Thymus (tissue), 11 donors: ENCODE measurements around the gene SLC6A6. TPM values are rescaled to one million over a fixed set of nuclear protein-coding genes. Genes with fewer than 3 reads are reported as not detected.

Experiments used
- DNase-seq, 9 donors: peaks; one replicate each; pipeline ENCODE4 v3.0.0-alpha.2; 2013; ENCODE audit warnings: low spot score in 9 of 9, low read depth in 6 of 9, missing footprints in 1 of 9
- H3K27ac ChIP-seq, 2 donors: one replicate each; pipeline ENCODE4 v1.5.1; 2013; ENCODE audit warnings: control low read depth in 1 of 2, low read depth in 1 of 2, low read length in 1 of 2, mild to moderate bottlenecking in 1 of 2, moderate library complexity in 1 of 2
- H3K27me3 ChIP-seq, 2 donors: one replicate each; pipeline ENCODE4 v1.5.1; 2013; ENCODE audit warnings: low read length in 1 of 2; ENCODE audit not compliant: control insufficient read depth in 2 of 2, insufficient read depth in 1 of 2
- H3K36me3 ChIP-seq, 2 donors: one replicate each; pipeline ENCODE4 v1.5.1; 2013; ENCODE audit warnings: low read length in 1 of 2, mild to moderate bottlenecking in 1 of 2, moderate library complexity in 1 of 2; ENCODE audit not compliant: control insufficient read depth in 2 of 2, insufficient read depth in 2 of 2
- H3K4me1 ChIP-seq, 2 donors: one replicate each; pipeline ENCODE4 v1.5.1; 2013; ENCODE audit warnings: low read length in 2 of 2; ENCODE audit not compliant: control insufficient read depth in 2 of 2, insufficient read depth in 2 of 2
- H3K4me3 ChIP-seq, 2 donors: one replicate each; pipeline ENCODE4 v1.5.1; 2013; ENCODE audit warnings: low read length in 2 of 2, control low read depth in 1 of 2, mild to moderate bottlenecking in 1 of 2
- H3K9me3 ChIP-seq, 2 donors: one replicate each; pipeline ENCODE4 v1.5.1; 2013; ENCODE audit warnings: low read length in 1 of 2, mild to moderate bottlenecking in 1 of 2; ENCODE audit not compliant: control insufficient read depth in 2 of 2, insufficient read depth in 1 of 2
- WGBS: extraction: QIAGEN DNeasy Blood & Tissue Kit; methylation state at CpG from one replicate; pipeline ENCODE4 v1.1.7; 2013; 5-methylcytosine and 5-hydroxymethylcytosine counted together
- polyA plus RNA-seq: library from polyadenylated mRNA; stranded (reverse); fragments of 200-250 nt; gene quantifications from one replicate; pipeline ENCODE4 v1.2.3, GENCODE V29; 2013
- total RNA-seq: library from RNA; stranded (reverse); fragments of 120-200 nt; gene quantifications from one replicate; pipeline ENCODE4 v1.2.4, GENCODE V29; 2013
- donor health status: healthy.

Gene SLC6A6
- total and polyA plus RNA-seq, 2 donors = 5.2 to 8.2 TPM

- no peak overlapping the region for H3K27ac ChIP-seq
- 88% methylated on average over 16 of the region's 16 CpGs for WGBS
- DNase-seq = no peak
These were observed 119.8 kb downstream of the SLC6A6 start for GRCh38 chr3:14522129-14522691.

DNA sequence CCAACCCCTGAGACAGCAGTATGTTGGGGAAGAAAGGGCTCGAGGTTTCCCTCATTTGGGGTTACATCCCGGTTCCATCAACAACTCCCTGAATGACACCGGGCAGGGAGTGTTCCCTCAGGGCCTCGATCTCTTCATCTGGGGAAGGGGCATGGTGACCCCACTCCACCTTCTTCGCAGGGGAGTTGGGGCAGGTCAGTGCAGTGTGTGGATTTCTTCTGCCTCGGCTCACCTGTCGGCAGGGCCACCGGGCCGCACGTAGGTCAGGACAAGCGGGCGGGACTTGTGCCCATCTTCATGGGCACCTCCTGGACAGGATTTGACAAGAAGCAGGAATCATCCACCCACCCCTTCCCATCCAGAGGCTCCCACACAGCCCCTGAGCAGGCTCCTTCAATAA, 120.4 kb downstream of the SLC6A6 start:
- 95% methylated on average over 12 of the region's 12 CpGs for WGBS
- Histone ChIP-seq H3K36me3 (no peaks in the 10 kb centered on the region), H3K4me3 (no peak overlapping the region), H3K9me3 (no peaks in the 10 kb centered on the region), H3K27me3 (peaks cover 0 to under 1% of the 10 kb centered on the region in 2 donors), H3K4me1 (no peaks in the 10 kb centered on the region), H3K27ac (no peak overlapping the region)
- DNase-seq = no peak

More at GRCh38 chr3:14522129-14522691, 119.8 kb downstream of the SLC6A6 start:
- Histone ChIP-seq H3K27me3 (peaks cover 0 to 3% of the 10 kb centered on the region in 2 donors), H3K4me1 (no peaks in the 10 kb centered on the region), H3K9me3 (no peaks in the 10 kb centered on the region), H3K36me3 (no peaks in the 10 kb centered on the region), H3K4me3 (no peak overlapping the region)

- Histone ChIP-seq H3K27me3 (no peaks in the 10 kb centered on the region), H3K36me3 (no peaks in the 10 kb centered on the region), H3K4me1 (no peaks in the 10 kb centered on the region), H3K4me3 (no peak overlapping the region), H3K27ac (no peak overlapping the region), H3K9me3 (no peaks in the 10 kb centered on the region)
- no peak for DNase-seq
- WGBS = 78% methylated on average over 7 of the region's 7 CpGs
These were observed 121.4 kb downstream of the SLC6A6 start for GRCh38 chr3:14523792-14524191.

DNA sequence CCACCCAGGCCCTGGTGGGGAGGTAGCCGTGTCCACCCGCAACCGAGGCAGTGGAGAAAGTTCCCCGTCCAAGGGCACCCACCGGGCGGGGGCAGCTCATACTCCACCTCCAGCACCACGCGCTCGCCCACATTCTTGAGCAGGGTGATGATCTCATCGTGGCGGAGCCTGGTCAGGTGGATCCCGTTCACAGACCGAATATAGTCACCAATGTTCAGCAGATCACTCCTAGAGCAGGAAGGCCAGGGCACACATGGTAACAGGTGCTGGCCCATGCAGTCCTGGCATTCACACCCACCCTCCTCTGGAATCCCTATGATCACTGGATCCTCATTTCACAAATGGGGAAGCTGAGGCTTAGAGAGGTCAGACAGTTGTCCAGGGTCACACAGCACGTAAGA, 121.9 kb downstream of the SLC6A6 start:
- Histone ChIP-seq H3K9me3 (no peaks in the 10 kb centered on the region), H3K27me3 (no peaks in the 10 kb centered on the region), H3K4me1 (no peaks in the 10 kb centered on the region), H3K27ac (no peak overlapping the region), H3K36me3 (no peaks in the 10 kb centered on the region), H3K4me3 (no peak overlapping the region)
- DNase-seq = no peak
- WGBS = 94% methylated on average over 14 of the region's 14 CpGs

DNA sequence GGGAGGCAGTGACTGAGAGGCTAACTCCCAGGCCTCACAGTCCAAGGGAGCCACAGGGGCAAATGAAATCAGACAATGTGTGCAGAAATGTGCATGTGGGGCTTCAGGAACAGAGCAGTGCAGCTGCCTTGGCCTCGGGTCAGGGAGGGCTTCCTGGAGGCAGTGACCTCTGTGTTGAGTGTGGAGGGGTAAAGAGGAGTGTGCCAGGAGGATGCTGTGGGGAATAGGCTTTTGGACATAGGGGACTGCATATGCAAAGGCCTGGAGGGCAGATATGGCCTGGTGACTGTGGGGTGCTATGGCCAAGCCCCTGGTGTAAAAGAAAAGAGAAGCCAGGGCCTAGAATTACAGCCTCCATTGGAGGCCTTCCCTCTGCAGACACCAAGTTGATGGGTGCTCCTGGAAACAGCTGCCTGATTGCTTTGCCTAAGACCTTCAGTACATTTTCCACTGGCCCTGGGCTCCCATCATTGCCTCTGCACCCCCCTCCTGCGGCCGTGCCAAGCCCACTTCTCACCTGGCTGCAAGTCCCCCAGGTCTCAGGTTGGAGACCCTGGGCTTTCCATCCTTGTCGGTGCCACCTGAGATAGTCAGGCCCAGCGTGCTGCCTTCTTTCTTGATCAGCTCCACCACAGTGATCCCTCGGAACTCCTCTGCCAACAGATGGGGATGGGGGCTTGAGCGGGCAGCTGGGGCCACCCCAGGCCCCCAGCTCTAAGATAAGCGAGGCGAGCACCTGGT, 122.7 kb downstream of the SLC6A6 start:
- H3K4me3 ChIP-seq = no peak overlapping the region
- H3K27ac ChIP-seq = no peak overlapping the region
- no peaks in the 10 kb centered on the region for H3K9me3 ChIP-seq
- no peaks in the 10 kb centered on the region for H3K4me1 ChIP-seq
- H3K36me3 ChIP-seq = no peaks in the 10 kb centered on the region
- no peak for DNase-seq
- H3K27me3 ChIP-seq = no peaks in the 10 kb centered on the region
- WGBS = 91% methylated on average over 9 of the region's 9 CpGs

- no peak for DNase-seq
- 89% methylated on average over 17 of the region's 17 CpGs for WGBS
These were observed 123.6 kb downstream of the SLC6A6 start for GRCh38 chr3:14525685-14526631.

GRCh38 chr3:14528081-14528480, 125.7 kb downstream of the SLC6A6 start:
- 76% methylated on average over 3 of the region's 3 CpGs for WGBS
- no peaks in the 10 kb centered on the region for H3K9me3 ChIP-seq
- no peak for DNase-seq
- no peaks in the 10 kb centered on the region for H3K36me3 ChIP-seq
- H3K4me3 ChIP-seq = no peak overlapping the region
- no peaks in the 10 kb centered on the region for H3K4me1 ChIP-seq
- H3K27ac ChIP-seq = no peak overlapping the region
- H3K27me3 ChIP-seq = peaks cover 0 to 7% of the 10 kb centered on the region in 2 donors

More at GRCh38 chr3:14525685-14526631, 123.6 kb downstream of the SLC6A6 start:
- Histone ChIP-seq H3K36me3 (no peaks in the 10 kb centered on the region), H3K27me3 (no peaks in the 10 kb centered on the region), H3K27ac (no peak overlapping the region), H3K9me3 (no peaks in the 10 kb centered on the region), H3K4me3 (no peak overlapping the region), H3K4me1 (no peaks in the 10 kb centered on the region)

DNA sequence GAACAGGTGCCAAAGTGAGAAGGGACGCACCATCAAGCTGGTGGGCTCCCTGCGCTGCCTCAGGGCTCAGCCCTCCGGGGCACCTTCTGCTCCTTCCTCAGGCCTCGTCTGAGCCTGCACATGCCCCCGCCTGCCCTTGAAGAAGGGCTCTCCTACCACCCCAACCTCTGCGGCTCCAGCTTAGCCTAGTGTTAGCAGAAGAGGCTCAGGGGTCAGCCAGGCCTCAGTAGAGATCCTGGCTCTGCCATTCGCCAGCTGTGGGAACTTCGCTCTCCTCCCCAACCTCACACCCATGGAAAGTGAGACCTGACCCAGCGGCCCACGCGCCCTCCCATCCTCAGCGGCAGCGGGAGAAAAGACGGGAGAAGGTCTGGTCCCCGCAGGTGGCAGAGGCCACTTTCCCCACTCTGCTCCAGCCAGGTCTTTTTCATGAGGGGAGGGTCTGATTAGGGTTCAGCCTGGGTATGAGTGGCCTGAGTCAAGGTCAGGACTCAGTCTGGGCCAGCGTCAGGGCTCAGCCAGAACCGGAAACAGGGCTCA, 129.5 kb downstream of the SLC6A6 start:
- no peak for DNase-seq
- Histone ChIP-seq H3K4me3 (no peak overlapping the region), H3K27ac (no peak overlapping the region), H3K36me3 (no peaks in the 10 kb centered on the region), H3K4me1 (no peaks in the 10 kb centered on the region), H3K9me3 (no peaks in the 10 kb centered on the region), H3K27me3 (peaks cover 2 to 23% of the 10 kb centered on the region in 2 donors)
- WGBS = 97% methylated on average over 17 of the region's 17 CpGs
